Adrenal gland (tissue), 12 donors: ENCODE measurements around the gene MYO5B. TPM values are rescaled to one million over a fixed set of nuclear protein-coding genes. Genes with fewer than 3 reads are reported as not detected.

Experiments
- DNase-seq, 7 donors: peaks; one replicate each; pipeline ENCODE4 v3.0.0-alpha.2; 2019 to 2020
- H3K27ac ChIP-seq, 5 donors: fragments of 200-600 bp; sonication (generic) in 4 of 5; 1 replicate in 3 of 5; 2 replicates in 2 of 5; pipeline versions ENCODE4 v1.5.1 to v1.8.0; 2016 to 2020; ENCODE audit warnings: mild to moderate bottlenecking in 1 of 5
- H3K27me3 ChIP-seq: fragments of 200-600 bp; 2 replicates; pipeline ENCODE4 v1.8.0; 2021
- H3K36me3 ChIP-seq, 2 donors: fragments of 200-600 bp; replicated peaks in 1 of 2; 1 replicate in 1 of 2; 2 replicates in 1 of 2; pipeline versions ENCODE4 v1.5.1 to v1.8.0; 2018 to 2022
- H3K4me1 ChIP-seq, 2 donors: fragments of 200-600 bp; replicated peaks in 1 of 2; 1 replicate in 1 of 2; 2 replicates in 1 of 2; pipeline versions ENCODE4 v1.5.1 to v1.8.0; 2018 to 2021
- H3K4me3 ChIP-seq, 4 donors: fragments of 200-600 bp; sonication (generic) in 3 of 4; one replicate each; pipeline ENCODE4 v1.5.1; 2016 to 2018
- H3K9me3 ChIP-seq, 3 donors: fragments of 200-600 bp; sonication (generic) in 1 of 3; replicated peaks in 1 of 3; 1 replicate in 2 of 3; 2 replicates in 1 of 3; pipeline versions ENCODE4 v1.5.1 to v1.8.0; 2016 to 2021
- POLR2A ChIP-seq, 2 donors: fragments of 450-650 bp; IDR thresholded peaks; one replicate each; pipeline ENCODE4 v1.6.1; 2017; ENCODE audit warnings: antibody characterized with exemption in 2 of 2, mild to moderate bottlenecking in 2 of 2, moderate library complexity in 1 of 2
- WGBS, 4 donors: extraction: QIAGEN DNeasy Blood & Tissue Kit in 2 of 4; methylation state at CpG; one replicate each; pipeline versions ENCODE4 v1.1.5 to v1.1.7; 2013 to 2017; 5-methylcytosine and 5-hydroxymethylcytosine counted together
- intact Hi-C, 2 donors: fragments of 100-400 bp; cut with DNase I; formaldehyde crosslinking; loops; one replicate each; pipeline versions ENCODE4 v1.14.1 to v1.15.0; 2022 to 2023
- polyA plus RNA-seq, 3 donors: library from polyadenylated mRNA; stranded (reverse); fragments of 200-250 nt in 2 of 3; fragments of 350-450 nt in 1 of 3; fragmentation: Illumina TruSeq in 1 of 3; extraction: RNeasy Lipid Tissue Mini Kit (QIAGEN cat#74804) in 1 of 3; gene quantifications; one replicate each; pipeline ENCODE4 v1.2.3, GENCODE V29; 2013 to 2014
- total RNA-seq, 9 donors: library from RNA; depleted of rRNA in 4 of 9; stranded (reverse); fragments of >200 nt in 4 of 9; fragments of 120-200 nt in 1 of 9; fragmentation: NEBNext Ultra II Directional in 1 of 9; extraction: Animal tissue kit (Norgen Biotek cat#: 25700) in 1 of 9; gene quantifications; one replicate each; pipeline versions ENCODE4 v1.1.0 to v1.2.4, GENCODE V29; 2013 to 2023
- TF ChIP-seq, protein P1 (sequence below), 6 experiments: fragments of 450-650 bp in 4 of 6; fragments of 200-600 bp in 2 of 6; sonication (generic) in 1 of 6; IDR thresholded peaks; 1 replicate in 5 of 6; 2 replicates in 1 of 6; pipeline versions ENCODE4 v1.5.1 to v1.8.0; 2016 to 2021; ENCODE audit warnings: antibody characterized with exemption in 6 of 6, mild to moderate bottlenecking in 2 of 6, moderate library complexity in 1 of 6
- donor health status: healthy with polysubstance abuse.
- donor health status: Bipolar disorder and iron deficiency.
- donor health status: DM: yes; HTN: yes; CAD: no.
- donor health status: DM: no; HTN: no; CAD: no.
- donor health status: DM: no; HTN: no; CAD: no.
- donor health status: DM: yes; HTN: yes; CAD: no.

Gene MYO5B
- total and polyA plus RNA-seq, 12 donors = 0.61 to 9.3 (median 2.9) TPM

DNA sequence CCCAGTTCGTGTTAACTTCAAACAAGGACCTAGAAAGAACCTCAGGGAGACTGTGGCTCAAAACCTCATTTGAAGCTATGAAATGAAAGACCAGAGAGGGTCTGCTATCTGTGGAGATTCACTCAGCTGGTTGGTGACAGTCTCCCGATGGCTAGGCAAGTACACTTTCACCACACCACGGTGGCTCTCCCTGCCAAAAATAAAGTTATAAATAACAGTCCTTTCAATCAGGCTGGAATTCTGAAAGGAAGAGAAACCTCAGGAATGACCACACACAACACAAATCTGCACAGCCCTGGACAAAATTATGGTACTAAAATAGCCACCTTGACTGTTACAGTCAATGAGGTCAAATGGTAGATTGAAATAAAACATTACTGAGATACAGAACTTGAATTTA lies 221.4 kb downstream of the MYO5B start:
- Histone ChIP-seq H3K9me3 (no peaks in the 10 kb centered on the region), H3K36me3 (no peaks in the 10 kb centered on the region), H3K4me1 (no peaks in the 10 kb centered on the region), H3K27me3 (no peaks in the 10 kb centered on the region), H3K4me3 (no peak overlapping the region), H3K27ac (no peak overlapping the region)
- TF ChIP-seq, protein P1, sequence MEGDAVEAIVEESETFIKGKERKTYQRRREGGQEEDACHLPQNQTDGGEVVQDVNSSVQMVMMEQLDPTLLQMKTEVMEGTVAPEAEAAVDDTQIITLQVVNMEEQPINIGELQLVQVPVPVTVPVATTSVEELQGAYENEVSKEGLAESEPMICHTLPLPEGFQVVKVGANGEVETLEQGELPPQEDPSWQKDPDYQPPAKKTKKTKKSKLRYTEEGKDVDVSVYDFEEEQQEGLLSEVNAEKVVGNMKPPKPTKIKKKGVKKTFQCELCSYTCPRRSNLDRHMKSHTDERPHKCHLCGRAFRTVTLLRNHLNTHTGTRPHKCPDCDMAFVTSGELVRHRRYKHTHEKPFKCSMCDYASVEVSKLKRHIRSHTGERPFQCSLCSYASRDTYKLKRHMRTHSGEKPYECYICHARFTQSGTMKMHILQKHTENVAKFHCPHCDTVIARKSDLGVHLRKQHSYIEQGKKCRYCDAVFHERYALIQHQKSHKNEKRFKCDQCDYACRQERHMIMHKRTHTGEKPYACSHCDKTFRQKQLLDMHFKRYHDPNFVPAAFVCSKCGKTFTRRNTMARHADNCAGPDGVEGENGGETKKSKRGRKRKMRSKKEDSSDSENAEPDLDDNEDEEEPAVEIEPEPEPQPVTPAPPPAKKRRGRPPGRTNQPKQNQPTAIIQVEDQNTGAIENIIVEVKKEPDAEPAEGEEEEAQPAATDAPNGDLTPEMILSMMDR (IDR thresholded peaks at IDR 0.05) = no peak
- no peak for TF ChIP-seq POLR2A (IDR thresholded peaks at IDR 0.05)
- 76 to 81% (median 79%) methylated on average over 3 of the region's 3 CpGs for WGBS, 4 donors
- no peak for DNase-seq
- intact Hi-C loops = no loop called here

DNA sequence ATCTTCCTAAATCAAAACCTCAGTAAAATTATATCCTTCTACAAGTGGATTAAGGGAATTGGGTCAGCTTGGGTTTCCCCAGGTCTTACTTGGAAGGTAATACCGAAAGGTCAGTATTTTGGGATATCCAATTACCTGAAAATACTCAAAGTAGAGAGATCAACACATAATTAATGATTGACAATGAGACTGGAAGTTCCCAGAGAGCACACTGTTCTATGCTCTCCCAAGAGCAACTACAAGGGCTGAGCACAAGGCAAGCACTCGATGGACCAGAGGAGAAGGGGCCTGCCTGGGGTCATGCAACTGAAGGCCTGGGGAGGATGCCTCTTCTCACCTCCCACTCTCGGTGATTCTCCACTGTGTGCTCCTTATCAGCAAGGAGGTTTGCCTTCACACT lies 222.4 kb downstream of the MYO5B start:
- 83 to 92% (median 86%) methylated on average over 3 of the region's 3 CpGs for WGBS, 4 donors
- H3K36me3 ChIP-seq = no peaks in the 10 kb centered on the region
- TF ChIP-seq, protein P1 (IDR thresholded peaks at IDR 0.05) = no peak
- TF ChIP-seq POLR2A (IDR thresholded peaks at IDR 0.05) = no peak
- H3K9me3 ChIP-seq = no peaks in the 10 kb centered on the region
- no peak overlapping the region for H3K27ac ChIP-seq
- intact Hi-C loops = no loop called here
- no peak for DNase-seq
- no peaks in the 10 kb centered on the region for H3K4me1 ChIP-seq
- no peak overlapping the region for H3K4me3 ChIP-seq
- H3K27me3 ChIP-seq = no peaks in the 10 kb centered on the region

DNA sequence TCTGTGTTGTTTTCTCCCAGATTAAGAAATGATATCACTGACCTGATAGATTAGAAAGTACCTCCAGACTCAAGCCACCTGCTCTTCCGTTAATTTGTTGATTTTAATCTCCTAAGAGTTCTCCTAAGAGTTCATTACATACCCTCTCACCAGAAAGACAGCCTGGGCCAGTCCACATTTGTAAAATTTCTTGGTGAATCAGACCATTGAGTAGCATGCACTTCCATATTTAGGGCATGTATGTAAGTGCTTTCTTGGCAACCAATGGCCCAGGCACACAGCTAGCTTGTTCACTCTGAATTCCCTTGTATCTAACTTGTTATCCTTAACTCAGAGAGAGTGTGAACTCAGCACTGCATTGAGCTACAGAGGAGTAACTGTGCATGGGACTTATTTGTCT lies 223.5 kb downstream of the MYO5B start:
- intact Hi-C loops = no loop called here
- TF ChIP-seq POLR2A (IDR thresholded peaks at IDR 0.05) = no peak
- TF ChIP-seq, protein P1 (IDR thresholded peaks at IDR 0.05) = no peak
- DNase-seq = no peak
- H3K4me3 ChIP-seq = no peak overlapping the region
- no peaks in the 10 kb centered on the region for H3K4me1 ChIP-seq
- 78 to 85% (median 81%) methylated on average over 1 of the region's 1 CpG for WGBS, 4 donors
- H3K9me3 ChIP-seq = no peaks in the 10 kb centered on the region
- no peaks in the 10 kb centered on the region for H3K27me3 ChIP-seq
- H3K27ac ChIP-seq = no peak overlapping the region
- no peaks in the 10 kb centered on the region for H3K36me3 ChIP-seq

DNA sequence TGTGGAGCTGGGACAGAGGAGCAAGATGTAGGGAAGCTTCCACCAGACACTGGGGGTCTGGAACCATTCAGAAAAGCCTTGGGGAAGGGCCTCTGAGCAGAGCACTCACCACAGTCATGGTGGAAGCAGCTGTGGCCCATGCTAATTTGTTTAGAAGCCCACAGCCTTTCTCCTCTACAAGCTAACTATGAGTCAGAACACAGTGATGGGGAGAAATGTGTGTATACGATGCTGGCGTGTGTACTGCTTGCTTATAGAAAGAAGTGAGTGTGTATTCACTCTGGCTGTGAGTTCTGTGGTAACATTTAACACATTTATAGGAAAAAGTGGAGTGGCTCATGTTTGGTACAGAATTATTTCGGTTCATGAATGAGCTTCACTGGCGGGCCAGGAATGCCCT lies 224.6 kb downstream of the MYO5B start:
- no peaks in the 10 kb centered on the region for H3K4me1 ChIP-seq
- no peak for DNase-seq
- intact Hi-C loops = no loop called here
- no peak overlapping the region for H3K4me3 ChIP-seq
- WGBS, 4 donors = 91 to 97% (median 92%) methylated on average over 4 of the region's 4 CpGs
- H3K27me3 ChIP-seq = no peaks in the 10 kb centered on the region
- no peaks in the 10 kb centered on the region for H3K9me3 ChIP-seq
- H3K27ac ChIP-seq = no peak overlapping the region
- H3K36me3 ChIP-seq = no peaks in the 10 kb centered on the region
- TF ChIP-seq POLR2A (IDR thresholded peaks at IDR 0.05) = no peak
- TF ChIP-seq, protein P1 (IDR thresholded peaks at IDR 0.05) = no peak
